Central memory CD8-positive, alpha-beta T cell (primary cell): ENCODE data around the gene PACRG.

Experiments
- ATAC-seq: fragments of 150-1000 bp; cut with Tn5 transposase; replicated peaks from 2 replicates; pipeline ENCODE4 v1.10.0; 2022; ENCODE audit warnings: mild to moderate bottlenecking, moderate FRiP score, moderate number of reproducible peaks; ENCODE audit not compliant: poor library complexity, severe bottlenecking; ENCODE audit errors: extremely low read depth
- DNase-seq, 2 donors: peaks; one replicate each; pipeline ENCODE4 v3.0.0; 2021; ENCODE audit warnings: low spot score in 2 of 2
- H3K27ac Mint-ChIP-seq: one replicate; pipeline ENCODE4 v1.8.0; 2022; ENCODE audit warnings: low read depth, mild to moderate bottlenecking, moderate library complexity, mixed read lengths
- H3K27me3 Mint-ChIP-seq: one replicate; pipeline ENCODE4 v1.8.0; 2022; ENCODE audit warnings: mixed read lengths
- H3K36me3 Mint-ChIP-seq: one replicate; pipeline ENCODE4 v1.8.0; 2022; ENCODE audit warnings: mild to moderate bottlenecking, moderate library complexity, mixed read lengths; ENCODE audit not compliant: insufficient read depth
- H3K4me1 Mint-ChIP-seq: one replicate; pipeline ENCODE4 v1.8.0; 2022; ENCODE audit warnings: mixed read lengths
- H3K4me3 Mint-ChIP-seq: one replicate; pipeline ENCODE4 v1.8.0; 2022; ENCODE audit warnings: mild to moderate bottlenecking, moderate library complexity, mixed read lengths
- H3K9me3 Mint-ChIP-seq: one replicate; pipeline ENCODE4 v1.8.0; 2022; ENCODE audit warnings: mixed read lengths

The PACRG gene

GRCh38 chr6:163207431-163208383 lies 479.9 kb downstream of the PACRG start:
- no peak overlapping the region for H3K27ac Mint-ChIP-seq
- DNase-seq (no peak), ATAC-seq (no peak)
- H3K4me3 Mint-ChIP-seq: no peak overlapping the region
- peaks cover 11% of the 10 kb centered on the region for H3K27me3 Mint-ChIP-seq
- H3K36me3 Mint-ChIP-seq: no peaks in the 10 kb centered on the region
- H3K4me1 Mint-ChIP-seq: no peaks in the 10 kb centered on the region
- peaks cover 14% of the 10 kb centered on the region for H3K9me3 Mint-ChIP-seq

GRCh38 chr6:163209005-163209404 lies 481.2 kb downstream of the PACRG start:
- DNase-seq (no peak), ATAC-seq (no peak)
- Mint-ChIP-seq H3K4me3 (no peak overlapping the region), H3K27ac (no peak overlapping the region), H3K4me1 (no peaks in the 10 kb centered on the region), H3K27me3 (peaks cover 9% of the 10 kb centered on the region), H3K9me3 (peaks cover 14% of the 10 kb centered on the region), H3K36me3 (no peaks in the 10 kb centered on the region)

- no peak overlapping the region for H3K27ac Mint-ChIP-seq
- H3K27me3 Mint-ChIP-seq: peaks cover 15% of the 10 kb centered on the region
- no peak overlapping the region for H3K4me3 Mint-ChIP-seq
- no peaks in the 10 kb centered on the region for H3K36me3 Mint-ChIP-seq
- H3K9me3 Mint-ChIP-seq: peaks cover 7% of the 10 kb centered on the region
- H3K4me1 Mint-ChIP-seq: no peaks in the 10 kb centered on the region
- DNase-seq: no peak
- no peak for ATAC-seq
Observed at GRCh38 chr6:163212123-163212522, 484.3 kb downstream of the PACRG start.

GRCh38 chr6:163214259-163214658 lies 486.5 kb downstream of the PACRG start:
- H3K36me3 Mint-ChIP-seq: no peaks in the 10 kb centered on the region
- ATAC-seq (no peak), DNase-seq (no peak)
- no peaks in the 10 kb centered on the region for H3K4me1 Mint-ChIP-seq
- peaks cover 7% of the 10 kb centered on the region for H3K9me3 Mint-ChIP-seq
- H3K27me3 Mint-ChIP-seq: peaks cover 25% of the 10 kb centered on the region
- H3K4me3 Mint-ChIP-seq: no peak overlapping the region
- H3K27ac Mint-ChIP-seq: no peak overlapping the region

- Mint-ChIP-seq H3K9me3 (no peaks in the 10 kb centered on the region), H3K27ac (no peak overlapping the region), H3K36me3 (no peaks in the 10 kb centered on the region), H3K27me3 (peaks cover 39% of the 10 kb centered on the region), H3K4me1 (no peaks in the 10 kb centered on the region), H3K4me3 (no peak overlapping the region)
- no peak for ATAC-seq
- no peak for DNase-seq
Observed at GRCh38 chr6:163218361-163218894, 490.7 kb downstream of the PACRG start.

- Mint-ChIP-seq H3K9me3 (no peaks in the 10 kb centered on the region), H3K36me3 (no peaks in the 10 kb centered on the region), H3K27ac (no peak overlapping the region), H3K4me1 (no peaks in the 10 kb centered on the region), H3K27me3 (no peaks in the 10 kb centered on the region), H3K4me3 (no peak overlapping the region)
- no peak for DNase-seq
- ATAC-seq: no peak
Observed at GRCh38 chr6:163226181-163226835, 498.5 kb downstream of the PACRG start.

- no peak for ATAC-seq
Observed at GRCh38 chr6:163226836-163227485, 499.2 kb downstream of the PACRG start.

GRCh38 chr6:163228041-163228440 lies 500.3 kb downstream of the PACRG start:
- ATAC-seq (no peak), DNase-seq (no peak)
- H3K9me3 Mint-ChIP-seq: no peaks in the 10 kb centered on the region
- H3K36me3 Mint-ChIP-seq: no peaks in the 10 kb centered on the region
- no peaks in the 10 kb centered on the region for H3K4me1 Mint-ChIP-seq
- no peak overlapping the region for H3K27ac Mint-ChIP-seq
- peaks cover 13% of the 10 kb centered on the region for H3K27me3 Mint-ChIP-seq
- H3K4me3 Mint-ChIP-seq: no peak overlapping the region

More at GRCh38 chr6:163226836-163227485, 499.2 kb downstream of the PACRG start:
- no peak overlapping the region for H3K4me3 Mint-ChIP-seq
- no peaks in the 10 kb centered on the region for H3K4me1 Mint-ChIP-seq
- H3K36me3 Mint-ChIP-seq: no peaks in the 10 kb centered on the region
- H3K27ac Mint-ChIP-seq: no peak overlapping the region
- H3K27me3 Mint-ChIP-seq: peaks cover 2% of the 10 kb centered on the region
- no peaks in the 10 kb centered on the region for H3K9me3 Mint-ChIP-seq
- DNase-seq: no peak

- ATAC-seq (no peak), DNase-seq (no peak)
- H3K4me3 Mint-ChIP-seq: no peak overlapping the region
- no peaks in the 10 kb centered on the region for H3K4me1 Mint-ChIP-seq
- peaks cover 22% of the 10 kb centered on the region for H3K27me3 Mint-ChIP-seq
- no peaks in the 10 kb centered on the region for H3K36me3 Mint-ChIP-seq
- no peaks in the 10 kb centered on the region for H3K9me3 Mint-ChIP-seq
- no peak overlapping the region for H3K27ac Mint-ChIP-seq
Observed at GRCh38 chr6:163229050-163229449, 501.3 kb downstream of the PACRG start.

GRCh38 chr6:163230901-163231300 lies 503.1 kb downstream of the PACRG start:
- H3K36me3 Mint-ChIP-seq: no peaks in the 10 kb centered on the region
- H3K4me1 Mint-ChIP-seq: no peaks in the 10 kb centered on the region
- no peak for DNase-seq
- no peak for ATAC-seq
- H3K9me3 Mint-ChIP-seq: no peaks in the 10 kb centered on the region
- no peak overlapping the region for H3K27ac Mint-ChIP-seq
- H3K4me3 Mint-ChIP-seq: no peak overlapping the region
- peaks cover 33% of the 10 kb centered on the region for H3K27me3 Mint-ChIP-seq

- Mint-ChIP-seq H3K4me3 (no peak overlapping the region), H3K27me3 (peaks cover 33% of the 10 kb centered on the region), H3K36me3 (no peaks in the 10 kb centered on the region), H3K4me1 (no peaks in the 10 kb centered on the region), H3K9me3 (no peaks in the 10 kb centered on the region), H3K27ac (no peak overlapping the region)
- no peak for DNase-seq
- ATAC-seq: no peak
Observed at GRCh38 chr6:163231356-163232014, 503.7 kb downstream of the PACRG start.

- DNase-seq (no peak), ATAC-seq (no peak)
- H3K4me3 Mint-ChIP-seq: no peak overlapping the region
- H3K36me3 Mint-ChIP-seq: no peaks in the 10 kb centered on the region
- H3K27ac Mint-ChIP-seq: no peak overlapping the region
- H3K27me3 Mint-ChIP-seq: peaks cover 33% of the 10 kb centered on the region
- no peaks in the 10 kb centered on the region for H3K9me3 Mint-ChIP-seq
- no peaks in the 10 kb centered on the region for H3K4me1 Mint-ChIP-seq
Observed at GRCh38 chr6:163232015-163232523, 504.3 kb downstream of the PACRG start.
